AG10803 (cell line): Measurements from ENCODE around the gene TMEM131L.
"Not testable (repeated sequence)": the region's sequence is repeated elsewhere in the genome, so short reads cannot be mapped to it uniquely, and the experiment has no call there.

Experiments used
- DNase-seq: peaks from one replicate; pipeline ENCODE4 v3.0.0; 2010; ENCODE audit warnings: low read depth
- H3K4me3 ChIP-seq: 2 replicates; pipeline ENCODE4 v1.5.1; 2011; ENCODE audit warnings: mild to moderate bottlenecking, low read length, control low read depth
- CTCF ChIP-seq: conservative IDR thresholded peaks from 2 replicates; pipeline ENCODE4 v1.5.1; 2011; ENCODE audit warnings: mild to moderate bottlenecking, low read length, control low read depth, inconsistent platforms

TMEM131L gene

GRCh38 chr4:153458969-153459368, 7.2 kb upstream of the TMEM131L start:
- TF ChIP-seq CTCF: no peak
- DNase-seq: no peak
- no peak overlapping the region for H3K4me3 ChIP-seq

GRCh38 chr4:153461549-153461948, 4.6 kb upstream of the TMEM131L start:
- not testable (repeated sequence) for DNase-seq, H3K4me3 ChIP-seq

- H3K4me3 ChIP-seq: no peak overlapping the region
- no peak for DNase-seq
Observed at GRCh38 chr4:153464068-153464467, 2.1 kb upstream of the TMEM131L start.

GRCh38 chr4:153465140-153465539, 1.0 kb upstream of the TMEM131L start:
- DNase-seq: no peak
- H3K4me3 ChIP-seq: peak overlapping the region; percentile 83; the same call in 1 of the 2 replicates
- no peak for TF ChIP-seq CTCF

More at GRCh38 chr4:153464068-153464467, 2.1 kb upstream of the TMEM131L start:
- TF ChIP-seq CTCF: no peak

GRCh38 chr4:153465615-153466080, 512 bp upstream of the TMEM131L start:
- TF ChIP-seq CTCF: peak; percentile 37
- H3K4me3 ChIP-seq: peak overlapping the region; percentile 83
- peak; percentile 52 for DNase-seq

- DNase-seq: no peak
- H3K4me3 ChIP-seq: peak overlapping the region; percentile 83
- TF ChIP-seq CTCF: no peak
Observed at GRCh38 chr4:153466949-153467896, 1.1 kb downstream of the TMEM131L start.

- peak overlapping the region; percentile 83 for H3K4me3 ChIP-seq
- no peak for DNase-seq
- TF ChIP-seq CTCF: no peak
Observed at GRCh38 chr4:153467897-153468262, 1.7 kb downstream of the TMEM131L start.
